Spleen (tissue), 11 donors: ENCODE data around the gene OSGIN1. TPM values are rescaled to one million over a fixed set of nuclear protein-coding genes. Genes with fewer than 3 reads are reported as not detected.

ENCODE experiments used
- DNase-seq: peaks from one replicate; pipeline ENCODE4 v3.0.0-alpha.2; 2020
- H3K27ac ChIP-seq, 8 donors: fragments of 200-600 bp; sonication (generic) in 7 of 8; 1 replicate in 4 of 8; 2 replicates in 4 of 8; pipeline versions ENCODE4 v1.5.0 to v1.8.0; 2016 to 2021; ENCODE audit warnings: inconsistent platforms in 4 of 8, mild to moderate bottlenecking in 4 of 8, moderate library complexity in 1 of 8
- H3K27me3 ChIP-seq, 7 donors: fragments of 200-600 bp; sonication (generic) in 6 of 7; replicated peaks in 1 of 7; 1 replicate in 4 of 7; 2 replicates in 3 of 7; pipeline versions ENCODE4 v1.5.0 to v1.8.0; 2016 to 2021; ENCODE audit warnings: inconsistent platforms in 3 of 7, mild to moderate bottlenecking in 1 of 7
- H3K36me3 ChIP-seq, 6 donors: fragments of 200-600 bp; sonication (generic) in 5 of 6; 1 replicate in 4 of 6; 2 replicates in 2 of 6; pipeline versions ENCODE4 v1.5.0 to v1.8.0; 2016 to 2021; ENCODE audit warnings: inconsistent platforms in 2 of 6
- H3K4me1 ChIP-seq, 6 donors: fragments of 200-600 bp; sonication (generic) in 5 of 6; 1 replicate in 3 of 6; 2 replicates in 3 of 6; pipeline versions ENCODE4 v1.5.0 to v1.8.0; 2016 to 2021; ENCODE audit warnings: inconsistent platforms in 3 of 6
- H3K4me3 ChIP-seq, 8 donors: fragments of 200-600 bp; sonication (generic) in 7 of 8; 1 replicate in 4 of 8; 2 replicates in 4 of 8; pipeline versions ENCODE4 v1.5.0 to v1.8.0; 2016 to 2021; ENCODE audit warnings: inconsistent platforms in 4 of 8, mild to moderate bottlenecking in 4 of 8, moderate library complexity in 2 of 8
- H3K9me3 ChIP-seq, 8 donors: fragments of 200-600 bp; sonication (generic) in 7 of 8; 1 replicate in 4 of 8; 2 replicates in 4 of 8; pipeline versions ENCODE4 v1.5.0 to v1.8.0; 2016 to 2021; ENCODE audit warnings: inconsistent platforms in 4 of 8
- CTCF ChIP-seq, 11 experiments: fragments of 200-600 bp in 7 of 11; fragments of 450-650 bp in 4 of 11; sonication (generic) in 4 of 11; IDR thresholded peaks in 8 of 11; conservative IDR thresholded peaks in 3 of 11; 1 replicate in 7 of 11; 2 replicates in 4 of 11; pipeline versions ENCODE4 v1.4.0 to v1.8.0; 2016 to 2021; ENCODE audit warnings: antibody characterized with exemption in 11 of 11, inconsistent platforms in 4 of 11, mild to moderate bottlenecking in 1 of 11
- POLR2A ChIP-seq, 3 donors: fragments of 450-650 bp; IDR thresholded peaks; one replicate each; pipeline ENCODE4 v1.5.1; 2017; ENCODE audit warnings: antibody characterized with exemption in 3 of 3, mild to moderate bottlenecking in 1 of 3
- POLR2AphosphoS5 ChIP-seq, 3 donors: sonication (generic); formaldehyde crosslinking; IDR thresholded peaks; one replicate each; pipeline ENCODE4 v1.5.1; 2017; ENCODE audit warnings: antibody characterized with exemption in 3 of 3
- WGBS, 5 donors: extraction: QIAGEN DNeasy Blood & Tissue Kit in 3 of 5; methylation state at CpG; one replicate each; pipeline versions ENCODE4 v1.1.5 to v1.1.7; 2013 to 2018; 5-methylcytosine and 5-hydroxymethylcytosine counted together
- intact Hi-C: fragments of 100-400 bp; cut with DNase I; formaldehyde crosslinking; loops from one replicate; pipeline ENCODE4 v1.15.0; 2023; ENCODE audit warnings: low total_unique reads
- polyA plus RNA-seq, 3 donors: library from polyadenylated mRNA; stranded (reverse); fragments of 200-250 nt; gene quantifications; one replicate each; pipeline ENCODE4 v1.2.1, GENCODE V29; 2013
- total RNA-seq, 7 donors: library from RNA; depleted of rRNA in 3 of 7; stranded (reverse); fragments of >200 nt in 3 of 7; fragmentation: NEBNext Ultra II Directional in 4 of 7; extraction: Animal tissue kit (Norgen Biotek cat#: 25700) in 4 of 7; gene quantifications; one replicate each; pipeline versions ENCODE4 v1.1.0 to v1.2.1, GENCODE V29; 2016 to 2021
- donor health status: healthy with polysubstance abuse.
- donor health status: DM: no; HTN: no; CAD: no; lungs with moderate emphysema.
- donor health status: DM: no; HTN: no; CAD: no.
- donor health status: Bipolar disorder and iron deficiency.
- donor health status: healthy.
- donor health status: DM: no; HTN: no; CAD: no.
- donor health status: DM: yes; HTN: yes; CAD: no.

The OSGIN1 gene
- total and polyA plus RNA-seq, 10 donors, result 2.3 to 13.5 (median 9.0) TPM

- Histone ChIP-seq H3K27ac (no peak overlapping the region), H3K36me3 (peaks cover 0 to 38% (median 1%) of the 10 kb centered on the region in 6 donors), H3K4me3 (no peak overlapping the region), H3K4me1 (peaks cover 0 to 25% (median 7%) of the 10 kb centered on the region in 6 donors), H3K27me3 (no peaks in the 10 kb centered on the region), H3K9me3 (no peaks in the 10 kb centered on the region)
- WGBS, 5 donors, result 32 to 43% (median 35%) methylated on average over 35 of the region's 35 CpGs
- TF ChIP-seq POLR2A (IDR thresholded peaks at IDR 0.05) (no peak), POLR2AphosphoS5 (IDR thresholded peaks at IDR 0.05) (peak; percentile 31 to 53 (median 48)), CTCF (IDR thresholded peaks at IDR 0.05 in 8 of 11, conservative IDR thresholded peaks at IDR 0.05 in 3 of 11) (peak in 10 of 11 experiments; percentile 56 to 98 (median 94))
- intact Hi-C loops, result no loop called here
- peak; percentile 91 for DNase-seq
Measured at GRCh38 chr16:83926726-83927397, 26.2 kb upstream of the OSGIN1 start.

GRCh38 chr16:83928341-83929055 is 24.5 kb upstream of the OSGIN1 start:
- 83 to 92% (median 90%) methylated on average over 16 of the region's 16 CpGs for WGBS, 5 donors
- H3K27me3 ChIP-seq, result no peaks in the 10 kb centered on the region
- H3K9me3 ChIP-seq, result no peaks in the 10 kb centered on the region
- DNase-seq, result no peak
- peaks cover 0 to 30% (median 1%) of the 10 kb centered on the region in 6 donors for H3K36me3 ChIP-seq
- no peak for TF ChIP-seq POLR2AphosphoS5 (IDR thresholded peaks at IDR 0.05)
- TF ChIP-seq CTCF (IDR thresholded peaks at IDR 0.05 in 8 of 11, conservative IDR thresholded peaks at IDR 0.05 in 3 of 11), result no peak
- TF ChIP-seq POLR2A (IDR thresholded peaks at IDR 0.05), result no peak
- no peak overlapping the region for H3K4me3 ChIP-seq
- H3K4me1 ChIP-seq, result peaks cover 0 to 25% (median 7%) of the 10 kb centered on the region in 6 donors
- H3K27ac ChIP-seq, result no peak overlapping the region
- intact Hi-C loops, result no loop called here

GRCh38 chr16:83929811-83930555 is 23.1 kb upstream of the OSGIN1 start:
- Histone ChIP-seq H3K4me1 (peaks cover 0 to 25% (median 7%) of the 10 kb centered on the region in 6 donors), H3K27ac (peak overlapping the region in 2 of 8 donors; percentile 30 to 44), H3K4me3 (no peak overlapping the region), H3K27me3 (no peaks in the 10 kb centered on the region), H3K9me3 (no peaks in the 10 kb centered on the region), H3K36me3 (peaks cover 0 to 17% (median 0%) of the 10 kb centered on the region in 6 donors)
- DNase-seq, result no peak
- intact Hi-C loops, result no loop called here
- TF ChIP-seq POLR2AphosphoS5 (IDR thresholded peaks at IDR 0.05) (no peak), POLR2A (IDR thresholded peaks at IDR 0.05) (no peak)
- WGBS, 5 donors, result 70 to 81% (median 79%) methylated on average over 16 to 17 of the region's 17 CpGs

- Histone ChIP-seq H3K27me3 (no peaks in the 10 kb centered on the region), H3K9me3 (no peaks in the 10 kb centered on the region), H3K27ac (peak overlapping the region in 1 of 8 donors; percentile 44), H3K4me1 (peaks cover 0 to 25% (median 7%) of the 10 kb centered on the region in 6 donors), H3K4me3 (no peak overlapping the region), H3K36me3 (peaks cover 0 to 11% (median 0%) of the 10 kb centered on the region in 6 donors)
- intact Hi-C loops, result no loop called here
- DNase-seq, result no peak
- TF ChIP-seq POLR2AphosphoS5 (IDR thresholded peaks at IDR 0.05), result peak in 1 of 3 donors; percentile 29
- TF ChIP-seq CTCF (IDR thresholded peaks at IDR 0.05 in 8 of 11, conservative IDR thresholded peaks at IDR 0.05 in 3 of 11), result no peak
- TF ChIP-seq POLR2A (IDR thresholded peaks at IDR 0.05), result no peak
- 79 to 94% (median 83%) methylated on average over 14 to 22 of the region's 22 CpGs for WGBS, 5 donors
Measured at GRCh38 chr16:83930730-83931500, 22.1 kb upstream of the OSGIN1 start.
